Large intestine (tissue), 12 donors: ENCODE results near the gene KIF5B. TPM values are rescaled to one million over a fixed set of nuclear protein-coding genes. Genes with fewer than 3 reads are reported as not detected.
"Not testable (repeated sequence)": the region's sequence is repeated elsewhere in the genome, so short reads cannot be mapped to it uniquely, and the experiment has no call there.

Source experiments
- DNase-seq, 2 donors: peaks; one replicate each; pipeline versions ENCODE4 v3.0.0 to v3.0.0-alpha.2; 2013
- H3K27ac ChIP-seq: one replicate; pipeline ENCODE4 v1.5.1; 2013; ENCODE audit warnings: low read length
- H3K27me3 ChIP-seq: 2 replicates; pipeline ENCODE4 v1.6.1; 2013; ENCODE audit warnings: low read length; ENCODE audit not compliant: control insufficient read depth, insufficient read depth
- H3K36me3 ChIP-seq: 2 replicates; pipeline ENCODE4 v1.6.1; 2013; ENCODE audit warnings: low read length; ENCODE audit not compliant: control insufficient read depth, insufficient read depth
- H3K4me1 ChIP-seq: one replicate; pipeline ENCODE4 v1.6.1; 2013; ENCODE audit warnings: low read length; ENCODE audit not compliant: control insufficient read depth, insufficient read depth
- H3K4me3 ChIP-seq: one replicate; pipeline ENCODE4 v1.5.1; 2013; ENCODE audit warnings: low read length
- H3K9me3 ChIP-seq: one replicate; pipeline ENCODE4 v1.6.1; 2013; ENCODE audit warnings: mild to moderate bottlenecking, low read depth, low read length, moderate library complexity; ENCODE audit not compliant: control insufficient read depth
- WGBS: methylation state at CpG from one replicate; pipeline ENCODE4 v1.1.5; 2013; ENCODE audit warnings: low lambda C conversion rate; ENCODE audit not compliant: insufficient coverage; 5-methylcytosine and 5-hydroxymethylcytosine counted together
- long read RNA-seq, 11 donors: transcript quantifications; one replicate each; lab custom pipeline, GENCODE V29; 2026
- polyA plus RNA-seq: library from polyadenylated mRNA; unstranded; fragments of 120-200 nt; gene quantifications from one replicate; pipeline ENCODE4 v1.2.1, GENCODE V29; 2013

KIF5B gene
- polyA plus RNA-seq: 110 TPM
- long read RNA-seq, donor 1, full-length matches to known transcripts: 4 of 53 reads
- long read RNA-seq, donor 1, partial matches to known transcripts: 49 of 53 reads
- long read RNA-seq, donor 1, other reads (novel, unspliced or antisense): 0 of 53 reads
- long read RNA-seq, donor 2, full-length matches to known transcripts: 5 of 94 reads
- long read RNA-seq, donor 2, partial matches to known transcripts: 89 of 94 reads
- long read RNA-seq, donor 2, other reads (novel, unspliced or antisense): 0 of 94 reads
- long read RNA-seq, donor 3: 0 reads
- long read RNA-seq, donor 4, full-length matches to known transcripts: 1 of 6 reads
- long read RNA-seq, donor 4, partial matches to known transcripts: 5 of 6 reads
- long read RNA-seq, donor 4, other reads (novel, unspliced or antisense): 0 of 6 reads
- long read RNA-seq, donor 5, full-length matches to known transcripts: 1 of 43 reads
- long read RNA-seq, donor 5, partial matches to known transcripts: 42 of 43 reads
- long read RNA-seq, donor 5, other reads (novel, unspliced or antisense): 0 of 43 reads
- long read RNA-seq, donor 6, partial matches to known transcripts: 82 of 82 reads
- long read RNA-seq, donor 6, other reads (novel, unspliced or antisense): 0 of 82 reads
- long read RNA-seq, donor 7, partial matches to known transcripts: 43 of 43 reads
- long read RNA-seq, donor 7, other reads (novel, unspliced or antisense): 0 of 43 reads
- long read RNA-seq, donor 8, full-length matches to known transcripts: 5 of 175 reads
- long read RNA-seq, donor 8, partial matches to known transcripts: 165 of 175 reads
- long read RNA-seq, donor 8, other reads (novel, unspliced or antisense): 5 of 175 reads
- long read RNA-seq, donor 9, full-length matches to known transcripts: 1 of 41 reads
- long read RNA-seq, donor 9, partial matches to known transcripts: 40 of 41 reads
- long read RNA-seq, donor 9, other reads (novel, unspliced or antisense): 0 of 41 reads
- long read RNA-seq, donor 10, full-length matches to known transcripts: 2 of 127 reads
- long read RNA-seq, donor 10, partial matches to known transcripts: 125 of 127 reads
- long read RNA-seq, donor 10, other reads (novel, unspliced or antisense): 0 of 127 reads
- long read RNA-seq, donor 11, full-length matches to known transcripts: 1 of 63 reads
- long read RNA-seq, donor 11, partial matches to known transcripts: 62 of 63 reads
- long read RNA-seq, donor 11, other reads (novel, unspliced or antisense): 0 of 63 reads

DNA sequence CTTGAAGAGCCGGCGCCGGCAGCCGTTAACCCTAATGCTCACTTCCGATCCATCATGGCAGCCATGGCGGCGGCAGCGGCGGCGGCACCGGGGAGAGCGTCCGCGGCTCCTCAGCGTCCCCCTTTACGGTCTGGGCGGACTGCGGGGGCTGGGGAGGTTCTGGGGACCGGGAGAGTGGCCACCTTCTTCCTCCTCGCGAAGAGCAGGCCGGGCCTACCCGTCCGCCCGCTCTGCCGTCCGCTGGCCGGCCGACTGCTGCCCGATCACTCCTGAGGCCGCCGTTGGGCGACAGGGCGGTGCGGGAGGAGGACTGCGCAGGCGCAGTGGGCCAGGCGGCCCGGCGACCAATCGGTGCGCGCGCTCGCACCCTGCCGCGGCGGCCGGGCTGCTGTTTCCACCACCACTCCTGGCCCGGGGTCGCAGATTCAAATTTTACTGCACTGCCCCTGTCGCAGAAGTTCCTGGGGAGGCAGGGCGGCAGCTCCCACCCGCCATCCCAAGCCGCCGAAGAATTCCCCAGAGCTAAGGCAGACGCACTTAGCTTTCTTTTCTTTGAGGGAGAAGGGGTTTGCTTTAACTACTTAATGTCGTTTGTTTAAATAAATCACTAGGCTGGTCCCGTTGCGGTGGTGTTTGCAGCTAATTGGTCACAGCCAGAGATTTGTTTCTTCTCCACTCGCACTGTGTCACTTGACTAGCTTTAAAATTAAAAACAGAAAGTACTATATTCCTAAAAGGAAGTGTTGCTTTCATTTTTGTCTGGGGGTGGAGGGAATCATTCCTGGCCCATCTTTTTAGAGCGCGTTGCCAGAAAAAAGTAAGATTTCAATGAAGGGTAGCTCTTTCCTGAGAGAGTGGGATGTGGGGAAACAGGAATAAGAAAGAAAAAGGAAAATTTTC, at the start of gene KIF5B:
Gene KIF5B (minus strand): TSS at position 290 of the 900 bp plus-strand sequence. CDS start 452 bp downstream, outside the sequence.
- peak within 1 kb of the TSS; percentile 98 for H3K4me3 ChIP-seq
- H3K36me3 ChIP-seq: no peaks in the 10 kb centered on the region
- DNase-seq: peak; percentile 89 to 90
- 43% methylated on average over 3 of the region's 63 CpGs for WGBS
- peak within 1 kb of the TSS; percentile 95 for H3K27ac ChIP-seq
- no peaks in the 10 kb centered on the region for H3K27me3 ChIP-seq
- peaks cover 29% of the 10 kb centered on the region for H3K4me1 ChIP-seq
- no peaks in the 10 kb centered on the region for H3K9me3 ChIP-seq

DNA sequence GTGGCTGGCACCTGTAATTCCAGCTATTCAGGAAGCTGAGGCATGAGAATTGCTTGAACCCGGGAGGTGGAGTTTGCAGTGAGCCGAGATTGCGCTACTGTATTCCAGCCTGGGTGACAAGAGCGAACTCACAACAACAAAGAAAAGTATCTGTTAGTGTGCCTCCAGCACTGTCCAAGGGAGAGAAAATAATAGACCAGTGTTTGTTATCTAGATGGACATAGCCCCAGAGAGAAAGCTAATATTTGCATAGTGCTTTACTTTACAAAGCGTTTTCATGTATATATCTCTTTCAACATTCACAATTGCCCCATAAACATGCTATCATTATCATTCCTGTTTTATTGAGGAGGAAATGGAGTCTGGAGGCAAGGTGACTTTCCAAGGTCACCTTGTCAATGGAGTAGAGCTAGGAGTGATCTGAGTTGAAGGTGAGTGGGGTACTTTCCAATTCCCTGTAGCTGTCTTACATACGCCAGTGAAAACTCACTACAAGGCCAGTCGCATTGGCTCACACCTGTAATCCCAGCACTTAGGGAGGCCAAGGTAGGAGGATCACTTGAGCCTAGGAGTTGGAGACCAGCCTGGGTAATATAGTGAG, 49.7 kb upstream of the KIF5B start:
- Histone ChIP-seq H3K4me3 (no peak overlapping the region), H3K27me3 (no peaks in the 10 kb centered on the region), H3K9me3 (peaks cover 13% of the 10 kb centered on the region), H3K4me1 (peaks cover 16% of the 10 kb centered on the region), H3K36me3 (no peaks in the 10 kb centered on the region), H3K27ac (peak overlapping the region; percentile 65)
- peak; percentile 77 to 91 for DNase-seq
- WGBS: 21% methylated on average over 4 of the region's 7 CpGs

DNA sequence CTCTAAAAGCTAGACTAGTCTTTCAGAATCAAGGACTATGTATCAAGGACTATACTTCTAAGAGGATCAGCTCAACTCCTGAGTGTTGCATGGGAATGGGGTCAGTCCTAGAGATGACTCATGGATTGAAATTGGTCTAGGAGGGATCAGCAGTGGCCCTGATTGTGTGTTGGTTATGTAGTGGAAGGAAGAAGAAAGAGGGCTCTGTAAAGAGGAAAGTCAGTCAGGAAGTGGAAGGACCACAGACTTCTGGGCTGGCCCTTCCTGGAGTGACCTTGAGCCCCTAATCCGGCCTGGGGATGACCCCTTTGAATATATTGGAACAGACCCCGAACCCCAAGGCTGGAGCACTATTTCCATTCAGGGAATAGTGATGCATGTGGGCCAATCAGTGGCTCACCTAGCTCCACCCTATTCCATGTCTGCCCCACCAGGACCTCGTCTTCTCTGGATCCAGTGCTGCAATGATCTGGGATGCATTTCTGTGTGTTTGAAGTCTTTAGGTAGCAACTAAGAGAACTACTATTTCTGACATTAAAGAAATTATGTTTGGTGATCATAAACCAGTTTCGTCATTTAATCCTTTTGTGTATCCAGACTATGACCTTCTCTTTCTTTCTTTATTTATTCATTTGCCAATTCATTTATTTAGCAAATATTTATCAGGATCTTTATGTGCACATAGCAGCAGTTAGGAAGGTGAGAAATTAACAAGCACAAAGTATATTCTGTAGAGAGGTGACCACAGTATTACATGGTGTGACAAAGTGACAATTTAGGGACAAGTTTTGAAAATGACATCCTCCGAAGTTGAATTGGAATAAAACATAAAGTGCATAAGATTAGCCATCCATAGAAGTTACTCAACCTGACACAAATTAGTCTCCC, 48.6 kb upstream of the KIF5B start:
- peaks cover 16% of the 10 kb centered on the region for H3K4me1 ChIP-seq
- no peak overlapping the region for H3K27ac ChIP-seq
- no peak for DNase-seq
- WGBS: 33% methylated on average over 1 of the region's 5 CpGs
- no peaks in the 10 kb centered on the region for H3K36me3 ChIP-seq
- no peaks in the 10 kb centered on the region for H3K27me3 ChIP-seq
- H3K4me3 ChIP-seq: no peak overlapping the region
- peaks cover 9% of the 10 kb centered on the region for H3K9me3 ChIP-seq

DNA sequence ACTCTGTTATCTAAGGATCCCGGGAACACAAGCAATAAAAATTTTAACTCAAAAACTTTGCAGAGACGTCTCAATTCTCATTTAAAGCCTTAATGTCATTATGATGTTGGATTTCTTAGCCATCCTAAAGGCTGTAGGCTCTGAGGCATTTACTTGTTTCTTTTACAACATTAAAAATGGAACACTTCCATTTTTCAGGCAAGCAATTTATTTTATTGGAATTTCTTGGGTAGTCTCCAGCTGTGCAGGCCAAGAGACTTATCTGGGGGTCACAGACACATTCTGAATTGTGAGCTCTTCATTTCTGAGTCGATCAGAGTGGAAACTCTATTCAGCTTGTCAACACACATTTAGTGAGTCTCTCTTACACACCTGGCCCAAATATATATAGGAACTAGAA, 48.0 kb upstream of the KIF5B start:
- H3K27ac ChIP-seq: no peak overlapping the region
- 50% methylated on average over 2 of the region's 3 CpGs for WGBS
- H3K4me1 ChIP-seq: peaks cover 16% of the 10 kb centered on the region
- no peak overlapping the region for H3K4me3 ChIP-seq
- no peaks in the 10 kb centered on the region for H3K36me3 ChIP-seq
- DNase-seq: no peak
- peaks cover 5% of the 10 kb centered on the region for H3K9me3 ChIP-seq
- no peaks in the 10 kb centered on the region for H3K27me3 ChIP-seq

DNA sequence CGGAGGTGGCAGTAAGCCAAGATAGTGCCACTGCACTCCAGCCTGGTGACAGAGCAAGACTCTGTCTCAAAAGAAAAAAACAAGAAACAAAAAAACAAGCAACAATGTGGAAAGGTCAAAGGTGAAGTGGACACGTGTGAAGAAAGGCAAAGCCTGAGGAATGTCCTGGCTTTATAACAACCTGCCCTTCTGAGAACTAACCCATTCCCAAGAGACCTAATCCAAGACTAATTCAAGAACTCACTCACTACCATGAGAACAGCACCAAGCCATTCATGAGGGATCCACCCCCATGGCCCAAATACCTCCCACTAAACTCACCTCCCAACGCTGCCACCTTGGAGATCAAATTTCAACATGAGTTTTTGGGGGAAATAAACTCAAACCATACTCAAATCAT, 47.5 kb upstream of the KIF5B start:
- Histone ChIP-seq H3K27me3 (no peaks in the 10 kb centered on the region), H3K4me1 (peaks cover 16% of the 10 kb centered on the region), H3K4me3 (no peak overlapping the region), H3K27ac (no peak overlapping the region), H3K36me3 (no peaks in the 10 kb centered on the region), H3K9me3 (peaks cover 6% of the 10 kb centered on the region)
- DNase-seq: no peak
- no CpG with 5 or more reads among the region's 3 CpGs for WGBS

DNA sequence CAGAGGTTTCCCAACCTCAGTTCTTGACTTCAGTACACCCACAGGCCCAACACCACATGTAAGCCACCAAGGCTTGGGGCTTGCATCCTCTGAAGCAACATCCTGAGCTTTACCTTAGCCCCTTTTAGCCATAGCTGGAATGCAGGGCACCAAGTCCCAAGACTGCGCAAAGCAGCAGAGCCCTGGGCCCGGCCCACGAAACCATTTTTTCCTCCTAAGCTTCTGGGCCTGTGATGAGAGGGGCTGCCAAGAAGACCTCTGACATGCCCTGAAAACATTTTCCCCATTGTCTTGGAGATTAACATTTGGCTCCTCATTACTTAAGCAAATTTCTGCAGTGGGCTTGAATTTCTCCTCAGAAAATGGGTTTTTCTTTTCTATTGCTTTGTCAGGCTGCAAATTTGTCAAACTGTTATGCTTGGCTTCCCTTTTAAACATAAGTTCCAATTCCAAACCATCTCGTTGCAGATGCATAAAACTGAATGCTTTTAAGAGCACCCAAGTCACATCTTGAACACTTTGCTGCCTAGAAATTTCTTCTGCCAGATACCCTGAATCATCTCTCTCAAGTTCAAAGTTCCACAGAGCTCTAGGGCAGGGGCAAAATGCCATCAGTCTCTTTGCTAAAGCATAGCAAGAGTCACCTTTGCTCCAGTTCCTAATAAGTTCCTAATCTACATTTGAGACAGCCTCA, 42.5 kb upstream of the KIF5B start:
- not testable (repeated sequence) for H3K36me3 ChIP-seq, H3K27ac ChIP-seq, H3K4me3 ChIP-seq, H3K27me3 ChIP-seq, H3K9me3 ChIP-seq, DNase-seq, H3K4me1 ChIP-seq
- WGBS: 80% methylated on average over 1 of the region's 4 CpGs

DNA sequence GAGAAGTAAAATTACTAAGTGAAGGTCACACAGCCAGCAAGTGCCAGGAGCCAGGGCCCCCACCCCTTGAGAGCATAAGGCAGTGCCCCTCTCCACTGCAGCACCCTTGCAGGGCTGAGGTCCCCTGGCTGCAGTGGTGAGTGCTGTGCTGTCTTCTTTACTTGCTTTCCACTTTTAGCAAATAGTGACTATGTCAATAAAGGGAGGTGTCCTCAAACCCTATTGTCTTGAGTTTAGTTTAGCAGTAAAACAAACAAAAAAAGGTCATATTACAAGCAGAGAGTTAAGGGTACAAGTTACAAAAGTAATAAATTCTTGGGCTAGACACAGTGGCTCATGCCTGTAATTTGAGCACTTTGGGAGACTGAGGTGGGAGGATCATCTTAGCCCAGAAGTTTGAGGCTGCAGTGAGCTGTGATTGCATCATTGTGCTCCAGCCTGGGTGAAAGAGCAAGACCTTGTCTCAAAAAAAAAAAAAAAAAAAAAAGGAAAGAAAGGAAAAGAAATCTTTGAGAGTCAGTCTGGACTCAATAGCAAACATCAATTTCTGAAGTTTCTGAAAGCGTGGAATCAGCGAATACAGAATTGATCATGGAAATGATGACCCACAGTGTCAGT, 39.0 kb upstream of the KIF5B start:
- Histone ChIP-seq H3K27me3 (no peaks in the 10 kb centered on the region), H3K4me1 (peaks cover 8% of the 10 kb centered on the region), H3K36me3 (no peaks in the 10 kb centered on the region), H3K9me3 (peaks cover 4% of the 10 kb centered on the region), H3K4me3 (no peak overlapping the region), H3K27ac (no peak overlapping the region)
- DNase-seq: peak in 1 of 2 donors; percentile 52
- WGBS: 92% methylated on average over 2 of the region's 2 CpGs

DNA sequence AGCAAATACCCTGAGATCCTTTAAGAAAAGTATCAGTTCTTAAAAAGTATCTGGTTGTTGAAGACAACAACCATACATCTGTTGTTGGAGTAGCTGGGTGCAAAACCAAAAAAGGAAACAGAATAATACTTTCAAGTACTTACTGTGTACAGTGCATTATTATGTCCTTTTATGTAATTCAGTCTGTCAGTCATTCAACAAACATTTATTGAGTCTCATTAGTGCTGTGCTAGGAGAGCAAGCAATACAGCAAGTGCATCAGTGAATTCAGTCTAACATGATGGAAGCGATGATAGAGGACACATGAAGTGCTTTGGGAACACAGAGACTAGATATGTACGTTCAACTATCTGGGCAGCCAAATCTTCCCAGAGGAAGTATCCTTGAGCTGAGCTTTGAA, 37.4 kb upstream of the KIF5B start:
- H3K4me3 ChIP-seq: no peak overlapping the region
- no peaks in the 10 kb centered on the region for H3K36me3 ChIP-seq
- no peak overlapping the region for H3K27ac ChIP-seq
- no peaks in the 10 kb centered on the region for H3K27me3 ChIP-seq
- peaks cover 8% of the 10 kb centered on the region for H3K4me1 ChIP-seq
- peaks cover 3% of the 10 kb centered on the region for H3K9me3 ChIP-seq
- no peak for DNase-seq
- WGBS: no CpG with 5 or more reads among the region's 2 CpGs
